Stomach (tissue), 4 donors: ENCODE results near the gene JAK2.

ENCODE experiments used
- CTCF ChIP-seq, 7 experiments: fragments of 450-650 bp in 4 of 7; fragments of 200-600 bp in 3 of 7; sonication (generic) in 3 of 7; IDR thresholded peaks; one replicate each; pipeline ENCODE4 v1.5.1; 2016 to 2019; ENCODE audit warnings: antibody characterized with exemption in 7 of 7, control low read depth in 2 of 7, mild to moderate bottlenecking in 1 of 7
- EP300 ChIP-seq: sonication (generic); formaldehyde crosslinking; IDR thresholded peaks from one replicate; pipeline ENCODE4 v1.6.1; 2017; ENCODE audit warnings: antibody characterized with exemption
- POLR2A ChIP-seq, 4 donors: fragments of 450-650 bp; IDR thresholded peaks; one replicate each; pipeline ENCODE4 v1.6.1; 2016; ENCODE audit warnings: antibody characterized with exemption in 4 of 4, control low read depth in 2 of 4, mild to moderate bottlenecking in 1 of 4, moderate library complexity in 1 of 4
- POLR2AphosphoS5 ChIP-seq, 3 donors: sonication (generic); formaldehyde crosslinking; IDR thresholded peaks; one replicate each; pipeline ENCODE4 v1.6.1; 2016; ENCODE audit warnings: antibody characterized with exemption in 3 of 3

- TF ChIP-seq POLR2A (IDR thresholded peaks at IDR 0.05) (no peak), CTCF (IDR thresholded peaks at IDR 0.05) (no peak), EP300 (no peak), POLR2AphosphoS5 (IDR thresholded peaks at IDR 0.05) (no peak)
Observed at GRCh38 chr9:5008202-5008601, 23.1 kb downstream of the JAK2 start.
